Ovary (tissue), 3 donors: ENCODE measurements around the gene N4BP2L1.

Source experiments
- CTCF ChIP-seq, 3 donors: fragments of 450-650 bp in 2 of 3; fragments of 200-600 bp in 1 of 3; IDR thresholded peaks; one replicate each; pipeline versions ENCODE4 v1.5.1 to v1.8.0; 2016 to 2022; ENCODE audit warnings: antibody characterized with exemption in 3 of 3, mild to moderate bottlenecking in 1 of 3
- EP300 ChIP-seq: sonication (generic); formaldehyde crosslinking; IDR thresholded peaks from one replicate; pipeline ENCODE4 v1.6.1; 2017; ENCODE audit warnings: antibody characterized with exemption
- POLR2A ChIP-seq: fragments of 450-650 bp; IDR thresholded peaks from one replicate; pipeline ENCODE4 v1.6.1; 2017; ENCODE audit warnings: antibody characterized with exemption, mild to moderate bottlenecking, moderate library complexity
- donor health status: DM: no; HTN: no; CAD: no.

- TF ChIP-seq CTCF (IDR thresholded peaks at IDR 0.05) = no peak
- no peak for TF ChIP-seq EP300
- TF ChIP-seq POLR2A = no peak
Observed at GRCh38 chr13:32446220-32446619, 18.3 kb upstream of the N4BP2L1 start.
